Activated CD4-positive, alpha-beta memory T cell treated with anti-CD3 and anti-CD28 coated beads for 36 hours (primary cell): ENCODE results near the gene NRG3. TPM values are rescaled to one million over a fixed set of nuclear protein-coding genes. Genes with fewer than 3 reads are reported as not detected.

ENCODE experiments used
- CTCF ChIA-PET: fragments of 350-600 bp; sonication (Branson Sonifier 250); formaldehyde crosslinking; loops from one replicate; lab custom pipeline; 2021; ENCODE audit warnings: antibody characterized with exemption, inconsistent platforms; lab: Charles Lee
- POLR2A ChIA-PET: fragments of 350-600 bp; sonication (Branson Sonifier 250); formaldehyde crosslinking; loops from one replicate; lab custom pipeline; 2021; ENCODE audit warnings: antibody characterized with exemption; lab: Charles Lee
- DNase-seq: peaks from one replicate; pipeline ENCODE4 v3.0.0-alpha.2; 2020
- H3K27ac Mint-ChIP-seq: one replicate; pipeline ENCODE4 v1.8.0; 2021; ENCODE audit warnings: mixed read lengths
- H3K27me3 Mint-ChIP-seq: one replicate; pipeline ENCODE4 v1.8.0; 2021; ENCODE audit warnings: mixed read lengths
- H3K36me3 Mint-ChIP-seq: one replicate; pipeline ENCODE4 v1.8.0; 2021; ENCODE audit warnings: mixed read lengths
- H3K4me1 Mint-ChIP-seq: one replicate; pipeline ENCODE4 v1.8.0; 2021; ENCODE audit warnings: low read depth, mixed read lengths
- H3K4me3 Mint-ChIP-seq: one replicate; pipeline ENCODE4 v1.8.0; 2021; ENCODE audit warnings: mild to moderate bottlenecking, mixed read lengths
- H3K9me3 Mint-ChIP-seq: one replicate; pipeline ENCODE4 v1.8.0; 2021; ENCODE audit warnings: mixed read lengths
- intact Hi-C: fragments of 100-400 bp; cut with micrococcal nuclease; formaldehyde crosslinking; loops from one replicate; pipeline ENCODE4 v1.15.1; 2023
- total RNA-seq, 2 experiments: library from RNA; stranded (reverse); gene quantifications; one replicate each; pipeline ENCODE4 v1.2.3, GENCODE V29; 2021

Gene NRG3
- total RNA-seq, 2 experiments from 2014 or later: not detected

DNA sequence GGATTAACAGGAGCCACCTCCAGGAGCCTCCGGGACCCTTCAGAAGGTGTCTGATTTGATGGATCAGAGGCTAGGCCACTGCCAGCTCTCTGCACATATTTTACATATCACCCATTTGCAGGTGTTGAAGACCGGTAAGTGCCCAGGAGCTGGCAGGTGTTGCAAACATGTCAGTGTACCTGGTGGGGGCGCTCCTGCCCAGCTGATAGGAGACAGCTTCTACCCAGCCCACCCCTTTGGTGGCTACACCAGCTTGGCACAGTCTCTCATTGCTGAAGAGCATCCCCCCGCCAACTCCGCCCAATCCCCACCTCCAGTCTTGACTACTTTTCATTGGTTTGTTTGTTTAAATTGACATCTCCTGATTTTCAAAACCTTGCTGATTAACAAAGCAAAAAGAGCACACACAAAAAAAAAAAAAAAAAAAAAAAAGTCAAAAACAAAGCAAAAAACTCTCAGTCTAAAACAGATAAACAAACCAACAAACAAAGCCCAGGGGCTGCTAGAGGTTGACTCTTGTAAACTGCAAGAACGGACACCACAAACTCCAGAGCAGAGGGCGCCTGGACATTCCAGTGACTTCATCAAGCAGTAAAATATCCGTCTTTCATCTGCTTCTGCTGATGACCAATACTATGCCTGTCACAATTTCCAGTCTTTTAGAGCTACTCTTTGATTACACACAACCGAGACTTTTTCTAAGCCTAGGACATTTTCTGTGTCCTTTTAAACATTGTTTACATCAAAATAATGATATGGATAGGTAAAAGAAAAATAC, 275.3 kb downstream of the NRG3 start:
- H3K27ac Mint-ChIP-seq: no peak overlapping the region
- ChIA-PET POLR2A (no interaction called here), CTCF (no interaction called here)
- H3K27me3 Mint-ChIP-seq: no peaks in the 10 kb centered on the region
- no peak overlapping the region for H3K4me3 Mint-ChIP-seq
- H3K36me3 Mint-ChIP-seq: no peaks in the 10 kb centered on the region
- peaks cover 8% of the 10 kb centered on the region for H3K9me3 Mint-ChIP-seq
- DNase-seq: no peak
- intact Hi-C loops: no loop called here
- H3K4me1 Mint-ChIP-seq: no peaks in the 10 kb centered on the region

- Mint-ChIP-seq H3K27me3 (no peaks in the 10 kb centered on the region), H3K9me3 (peaks cover 4% of the 10 kb centered on the region), H3K36me3 (no peaks in the 10 kb centered on the region), H3K4me3 (no peak overlapping the region), H3K27ac (no peak overlapping the region), H3K4me1 (no peaks in the 10 kb centered on the region)
- ChIA-PET CTCF (no interaction called here), POLR2A (no interaction called here)
- DNase-seq: no peak
- intact Hi-C loops: no loop called here
Measured at GRCh38 chr10:82160307-82160706, 285.3 kb downstream of the NRG3 start.

DNA sequence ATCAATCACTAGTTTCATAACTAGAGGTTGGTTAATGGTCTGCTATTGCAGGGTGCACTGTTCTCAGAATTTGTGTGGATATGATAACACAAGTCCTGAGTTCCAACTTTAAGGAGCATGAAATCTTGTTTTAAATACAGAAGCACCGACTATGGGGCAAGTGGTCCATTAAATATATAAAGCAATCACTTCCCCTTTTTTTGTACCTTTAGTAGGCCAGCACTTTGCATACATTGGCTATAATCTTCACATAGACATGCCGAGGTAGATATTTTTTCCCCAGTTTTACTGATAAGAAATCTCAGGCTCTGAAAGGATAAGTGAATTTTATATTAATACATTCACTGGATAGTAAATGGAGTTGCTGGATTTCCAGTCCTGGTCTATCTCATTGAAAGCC, 286.3 kb downstream of the NRG3 start:
- H3K27me3 Mint-ChIP-seq: no peaks in the 10 kb centered on the region

DNA sequence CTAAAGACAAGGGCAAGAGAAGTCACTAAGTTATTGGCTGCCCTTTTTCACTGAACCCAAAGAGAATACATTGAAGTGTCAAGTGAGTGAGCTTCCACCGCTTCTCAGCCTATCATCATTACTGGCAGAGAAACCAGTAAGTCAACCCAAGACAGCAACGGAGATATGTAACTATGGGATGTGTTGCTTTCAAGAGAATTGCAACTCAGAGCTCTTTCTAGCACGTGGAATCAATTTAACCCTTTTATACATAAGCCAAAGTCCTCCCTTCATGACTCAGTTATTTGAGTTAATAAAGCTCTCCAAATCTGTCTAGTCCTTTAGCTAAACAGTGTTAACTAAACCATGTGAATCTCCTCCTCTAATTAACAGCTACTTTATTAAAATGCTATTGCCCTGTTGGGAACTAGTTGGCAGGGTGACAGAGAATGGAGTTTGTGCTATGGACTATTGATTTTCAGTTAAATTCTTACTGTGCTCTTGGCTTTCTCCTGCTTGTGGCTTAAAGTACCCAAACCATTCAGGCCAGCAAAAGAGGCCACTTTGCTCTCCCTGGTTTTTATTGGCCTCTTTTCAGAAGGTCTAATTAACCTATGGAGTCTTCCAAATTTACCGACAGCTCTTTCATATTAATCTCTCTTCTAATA, 287.7 kb downstream of the NRG3 start:
- CTCF ChIA-PET: no interaction called here

More for the DNA sequence above, 286.3 kb downstream of the NRG3 start:
- intact Hi-C loops: no loop called here
- DNase-seq: no peak
- ChIA-PET CTCF (no interaction called here), POLR2A (no interaction called here)
- H3K27ac Mint-ChIP-seq: no peak overlapping the region
- no peaks in the 10 kb centered on the region for H3K4me1 Mint-ChIP-seq
- peaks cover 4% of the 10 kb centered on the region for H3K9me3 Mint-ChIP-seq
- no peaks in the 10 kb centered on the region for H3K36me3 Mint-ChIP-seq
- no peak overlapping the region for H3K4me3 Mint-ChIP-seq

GRCh38 chr10:82171899-82172298, 296.9 kb downstream of the NRG3 start:
- DNase-seq: no peak
- no peaks in the 10 kb centered on the region for H3K27me3 Mint-ChIP-seq
- POLR2A ChIA-PET: no interaction called here
- H3K27ac Mint-ChIP-seq: no peak overlapping the region
- CTCF ChIA-PET: no interaction called here
- no peak overlapping the region for H3K4me3 Mint-ChIP-seq
- peaks cover 5% of the 10 kb centered on the region for H3K9me3 Mint-ChIP-seq
- H3K36me3 Mint-ChIP-seq: no peaks in the 10 kb centered on the region
- intact Hi-C loops: no loop called here
- H3K4me1 Mint-ChIP-seq: no peaks in the 10 kb centered on the region

More for the DNA sequence above, 287.7 kb downstream of the NRG3 start:
- H3K4me1 Mint-ChIP-seq: no peaks in the 10 kb centered on the region
- no peaks in the 10 kb centered on the region for H3K36me3 Mint-ChIP-seq
- no peak overlapping the region for H3K27ac Mint-ChIP-seq
- no peak overlapping the region for H3K4me3 Mint-ChIP-seq
- H3K9me3 Mint-ChIP-seq: peaks cover 4% of the 10 kb centered on the region
- DNase-seq: no peak
- H3K27me3 Mint-ChIP-seq: no peaks in the 10 kb centered on the region
- POLR2A ChIA-PET: no interaction called here
- intact Hi-C loops: no loop called here

DNA sequence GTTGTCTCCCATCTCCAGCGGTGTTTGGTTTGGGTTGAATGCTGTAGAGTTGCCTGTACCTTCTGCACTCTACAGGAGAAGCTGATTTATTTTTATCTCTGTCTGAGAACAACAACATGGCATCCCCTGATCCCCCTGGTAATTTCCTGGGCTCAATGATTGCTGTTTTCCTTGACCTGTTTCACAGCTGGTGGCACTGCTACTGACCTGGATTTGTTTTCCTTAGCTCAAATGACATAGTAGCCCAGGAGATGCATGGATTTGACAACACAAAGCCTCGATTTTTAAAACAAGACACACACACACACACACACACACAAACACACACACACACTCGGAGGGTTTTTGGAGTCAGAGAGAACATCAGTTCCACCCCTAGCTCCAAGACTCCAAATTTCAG, 301.6 kb downstream of the NRG3 start:
- DNase-seq: no peak
- intact Hi-C loops: no loop called here
- H3K4me3 Mint-ChIP-seq: no peak overlapping the region
- no peaks in the 10 kb centered on the region for H3K27me3 Mint-ChIP-seq
- H3K27ac Mint-ChIP-seq: no peak overlapping the region
- POLR2A ChIA-PET: no interaction called here
- CTCF ChIA-PET: no interaction called here
- peaks cover 8% of the 10 kb centered on the region for H3K9me3 Mint-ChIP-seq
- no peaks in the 10 kb centered on the region for H3K4me1 Mint-ChIP-seq
- no peaks in the 10 kb centered on the region for H3K36me3 Mint-ChIP-seq

GRCh38 chr10:82190432-82191260, 315.7 kb downstream of the NRG3 start:
- ChIA-PET POLR2A (no interaction called here), CTCF (no interaction called here)
- DNase-seq: no peak
- H3K4me3 Mint-ChIP-seq: no peak overlapping the region
- no peaks in the 10 kb centered on the region for H3K36me3 Mint-ChIP-seq
- no peak overlapping the region for H3K27ac Mint-ChIP-seq
- no peaks in the 10 kb centered on the region for H3K4me1 Mint-ChIP-seq
- H3K27me3 Mint-ChIP-seq: no peaks in the 10 kb centered on the region
- peaks cover 5% of the 10 kb centered on the region for H3K9me3 Mint-ChIP-seq
- intact Hi-C loops: no loop called here

- ChIA-PET CTCF (no interaction called here), POLR2A (no interaction called here)
- DNase-seq: no peak
- intact Hi-C loops: no loop called here
- Mint-ChIP-seq H3K9me3 (peaks cover 5% of the 10 kb centered on the region), H3K4me1 (no peaks in the 10 kb centered on the region), H3K27me3 (no peaks in the 10 kb centered on the region), H3K27ac (no peak overlapping the region), H3K36me3 (no peaks in the 10 kb centered on the region), H3K4me3 (no peak overlapping the region)
Measured at GRCh38 chr10:82191653-82192052, 316.7 kb downstream of the NRG3 start.

- no peak for DNase-seq
- Mint-ChIP-seq H3K27ac (no peak overlapping the region), H3K27me3 (no peaks in the 10 kb centered on the region), H3K9me3 (peaks cover 5% of the 10 kb centered on the region), H3K4me1 (no peaks in the 10 kb centered on the region), H3K36me3 (no peaks in the 10 kb centered on the region), H3K4me3 (no peak overlapping the region)
- POLR2A ChIA-PET: no interaction called here
- CTCF ChIA-PET: no interaction called here
- intact Hi-C loops: no loop called here
Measured at GRCh38 chr10:82192665-82193064, 317.7 kb downstream of the NRG3 start.

GRCh38 chr10:82194419-82194818, 319.4 kb downstream of the NRG3 start:
- no peak for DNase-seq
- Mint-ChIP-seq H3K27ac (no peak overlapping the region), H3K9me3 (no peaks in the 10 kb centered on the region), H3K4me3 (no peak overlapping the region), H3K27me3 (no peaks in the 10 kb centered on the region), H3K36me3 (no peaks in the 10 kb centered on the region), H3K4me1 (no peaks in the 10 kb centered on the region)
- intact Hi-C loops: no loop called here
- ChIA-PET POLR2A (no interaction called here), CTCF (no interaction called here)

- POLR2A ChIA-PET: no interaction called here
- no peaks in the 10 kb centered on the region for H3K4me1 Mint-ChIP-seq
- intact Hi-C loops: no loop called here
- no peak for DNase-seq
- H3K4me3 Mint-ChIP-seq: no peak overlapping the region
- CTCF ChIA-PET: no interaction called here
- H3K9me3 Mint-ChIP-seq: peaks cover 8% of the 10 kb centered on the region
- no peak overlapping the region for H3K27ac Mint-ChIP-seq
- no peaks in the 10 kb centered on the region for H3K27me3 Mint-ChIP-seq
- no peaks in the 10 kb centered on the region for H3K36me3 Mint-ChIP-seq
Measured at GRCh38 chr10:82206831-82207230, 331.8 kb downstream of the NRG3 start.

DNA sequence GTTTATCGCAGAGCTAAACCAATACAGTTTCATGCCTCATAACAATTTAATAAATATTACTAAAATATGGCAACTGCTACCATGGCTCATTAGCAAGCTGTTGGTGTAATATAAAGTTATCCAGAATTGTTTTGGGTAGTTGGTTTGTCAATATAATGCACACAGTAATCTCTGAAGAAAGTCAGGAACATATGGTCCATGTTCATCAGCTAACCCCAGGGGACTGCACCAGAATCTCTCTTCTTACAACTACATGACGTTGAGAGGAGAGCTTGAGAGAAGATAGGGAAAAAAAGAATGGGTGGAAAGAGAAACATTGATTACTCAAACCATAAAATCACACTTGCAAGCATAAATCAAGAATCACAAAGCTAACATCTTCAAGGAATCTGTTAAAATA, 333.7 kb downstream of the NRG3 start:
- Mint-ChIP-seq H3K27me3 (no peaks in the 10 kb centered on the region), H3K4me1 (no peaks in the 10 kb centered on the region), H3K36me3 (no peaks in the 10 kb centered on the region), H3K27ac (no peak overlapping the region), H3K4me3 (no peak overlapping the region), H3K9me3 (peaks cover 5% of the 10 kb centered on the region)
- ChIA-PET CTCF (no interaction called here), POLR2A (no interaction called here)
- intact Hi-C loops: no loop called here
- no peak for DNase-seq
